Uterus (tissue), 4 donors: ENCODE data around the gene TCP1. TPM values are rescaled to one million over a fixed set of nuclear protein-coding genes. Genes with fewer than 3 reads are reported as not detected.

ENCODE experiments used
- DNase-seq, 2 donors: peaks; one replicate each; pipeline ENCODE4 v3.0.0-alpha.2; 2019 to 2020
- H3K27ac ChIP-seq, 2 donors: fragments of 200-600 bp; sonication (generic); 1 replicate in 1 of 2; 2 replicates in 1 of 2; pipeline ENCODE4 v1.5.1; 2016 to 2018
- H3K27me3 ChIP-seq, 2 donors: fragments of 200-600 bp; sonication (generic); one replicate each; pipeline ENCODE4 v1.5.1; 2018 to 2019; ENCODE audit warnings: control low read depth in 1 of 2
- H3K36me3 ChIP-seq, 2 donors: fragments of 200-600 bp; sonication (generic); one replicate each; pipeline ENCODE4 v1.5.1; 2019; ENCODE audit warnings: control low read depth in 1 of 2
- H3K4me1 ChIP-seq, 2 donors: fragments of 200-600 bp; sonication (generic); one replicate each; pipeline ENCODE4 v1.5.1; 2018 to 2019; ENCODE audit warnings: control low read depth in 1 of 2
- H3K4me3 ChIP-seq, 2 donors: fragments of 200-600 bp; sonication (generic); 1 replicate in 1 of 2; 2 replicates in 1 of 2; pipeline ENCODE4 v1.5.1; 2018 to 2019; ENCODE audit warnings: mild to moderate bottlenecking in 1 of 2
- H3K9me3 ChIP-seq, 2 donors: fragments of 200-600 bp; sonication (generic); one replicate each; pipeline ENCODE4 v1.5.1; 2019; ENCODE audit warnings: control low read depth in 1 of 2
- CTCF ChIP-seq, 4 experiments: fragments of 200-600 bp in 2 of 4; fragments of 450-650 bp in 2 of 4; sonication (generic) in 2 of 4; IDR thresholded peaks; one replicate each; pipeline ENCODE4 v1.5.1; 2016 to 2019; ENCODE audit warnings: antibody characterized with exemption in 4 of 4, mild to moderate bottlenecking in 2 of 4, moderate library complexity in 1 of 4
- POLR2A ChIP-seq, 2 donors: fragments of 450-650 bp; IDR thresholded peaks; one replicate each; pipeline ENCODE4 v1.6.1; 2016; ENCODE audit warnings: antibody characterized with exemption in 2 of 2, mild to moderate bottlenecking in 1 of 2, moderate library complexity in 1 of 2
- intact Hi-C: fragments of 100-400 bp; cut with DNase I; formaldehyde crosslinking; loops from one replicate; pipeline ENCODE4 v1.15.1; 2023; ENCODE audit warnings: low total_unique reads
- total RNA-seq, 4 donors: library from RNA; depleted of rRNA in 3 of 4; stranded (reverse); fragments of >200 nt in 3 of 4; gene quantifications; one replicate each; pipeline versions ENCODE4 v1.1.0 to v1.2.4, GENCODE V29; 2014 to 2023
- donor health status: DM: yes; HTN: yes; CAD: no.

Gene TCP1
- total RNA-seq, 4 donors from 2014 or later = 109 to 241 (median 170) TPM

- TF ChIP-seq CTCF (IDR thresholded peaks at IDR 0.05) = no peak
- TF ChIP-seq POLR2A (IDR thresholded peaks at IDR 0.05) = no peak
- Histone ChIP-seq H3K36me3 (no peaks in the 10 kb centered on the region), H3K27me3 (no peaks in the 10 kb centered on the region), H3K9me3 (no peaks in the 10 kb centered on the region), H3K4me3 (peak overlapping the region; percentile 92 to 99), H3K27ac (peak overlapping the region; percentile 92 to 100), H3K4me1 (peaks cover 21 to 23% of the 10 kb centered on the region in 2 donors)
- intact Hi-C loops = loop anchor here (5.0 kb wide), 1 partner anchor 96 kb away; the partner anchor contains the start of gene SOD2
- no peak for DNase-seq
Measured at GRCh38 chr6:159788276-159788675, 1.1 kb downstream of the TCP1 start.

- no peaks in the 10 kb centered on the region for H3K4me1 ChIP-seq
- DNase-seq = no peak
- no peak overlapping the region for H3K27ac ChIP-seq
- intact Hi-C loops = no loop called here
- H3K9me3 ChIP-seq = no peaks in the 10 kb centered on the region
- H3K4me3 ChIP-seq = no peak overlapping the region
- H3K27me3 ChIP-seq = no peaks in the 10 kb centered on the region
- no peaks in the 10 kb centered on the region for H3K36me3 ChIP-seq
- no peak for TF ChIP-seq CTCF (IDR thresholded peaks at IDR 0.05)
- TF ChIP-seq POLR2A (IDR thresholded peaks at IDR 0.05) = no peak
Measured at GRCh38 chr6:159778542-159779103, 10.8 kb downstream of the TCP1 start.

GRCh38 chr6:159778131-159778530 is 11.3 kb downstream of the TCP1 start:
- no peaks in the 10 kb centered on the region for H3K36me3 ChIP-seq
- no peak overlapping the region for H3K4me3 ChIP-seq
- no peak overlapping the region for H3K27ac ChIP-seq
- no peak for DNase-seq
- TF ChIP-seq CTCF (IDR thresholded peaks at IDR 0.05) (no peak), POLR2A (IDR thresholded peaks at IDR 0.05) (no peak)
- H3K27me3 ChIP-seq = no peaks in the 10 kb centered on the region
- no peaks in the 10 kb centered on the region for H3K9me3 ChIP-seq
- H3K4me1 ChIP-seq = no peaks in the 10 kb centered on the region
- intact Hi-C loops = no loop called here

- Histone ChIP-seq H3K27ac (no peak overlapping the region), H3K4me1 (no peaks in the 10 kb centered on the region), H3K27me3 (no peaks in the 10 kb centered on the region), H3K36me3 (no peaks in the 10 kb centered on the region), H3K4me3 (no peak overlapping the region), H3K9me3 (no peaks in the 10 kb centered on the region)
- no peak for DNase-seq
- intact Hi-C loops = no loop called here
- no peak for TF ChIP-seq CTCF (IDR thresholded peaks at IDR 0.05)
Measured at GRCh38 chr6:159777240-159777904, 12.0 kb downstream of the TCP1 start.

GRCh38 chr6:159772196-159772595 is 17.2 kb downstream of the TCP1 start:
- intact Hi-C loops = no loop called here
- H3K36me3 ChIP-seq = no peaks in the 10 kb centered on the region
- no peaks in the 10 kb centered on the region for H3K9me3 ChIP-seq
- H3K4me3 ChIP-seq = no peak overlapping the region
- no peaks in the 10 kb centered on the region for H3K27me3 ChIP-seq
- DNase-seq = no peak
- TF ChIP-seq POLR2A (IDR thresholded peaks at IDR 0.05) = no peak
- no peak overlapping the region for H3K27ac ChIP-seq
- H3K4me1 ChIP-seq = no peaks in the 10 kb centered on the region
